ENCODE data around the gene TMEM72. TPM values are rescaled to one million over a fixed set of nuclear protein-coding genes. Genes with fewer than 3 reads are reported as not detected.

TMEM72 gene
- total and polyA plus RNA-seq, 2 of the 13 experiments (the other 11 are each of a cell fraction or from before 2014, with no cell fraction given), result 0.04 TPM; not detected in 1

GRCh38 chr10:44963772-44964633, 52.9 kb downstream of the TMEM72 start (continued):
- TF ChIP-seq ATM (IDR thresholded peaks at IDR 0.05; ENCODE audit: borderline replicate concordance), result no peak
- TF ChIP-seq ZNF576 (CRISPR knock-in tag; IDR thresholded peaks at IDR 0.05), result no peak

- H3K4me1 ChIP-seq (ENCODE audit: insufficient read depth, low read length), result peaks cover 82% of the 10 kb centered on the region
Measured at GRCh38 chr10:44965104-44965503, 54.0 kb downstream of the TMEM72 start.

More at GRCh38 chr10:44965104-44965503, 54.0 kb downstream of the TMEM72 start:
- H3K4me3 ChIP-seq (replicated peaks in 1 of 3; ENCODE audit: insufficient read depth in 1 of 3, low read depth in 2 of 3, low read length in 3 of 3), result no peak overlapping the region
- in situ Hi-C loops (cut with HindIII; ENCODE audit: extremely low pct_ligation_motif_present, low pct_unique_long_range_greater_than_20kb) (loop anchor here (25.0 kb wide), 1 partner anchor 1553 kb away; the partner anchor contains the start of gene HNRNPF), intact Hi-C loops (cut with micrococcal nuclease; ENCODE audit: unreplicated experiment) (loop anchor here (2.0 kb wide), 1 partner anchor 14 kb away; no protein-coding TSS in a partner anchor)
- no peak overlapping the region for H2AFZ ChIP-seq (ENCODE audit: low read length)
- no TSS peak for BruUV-seq (replicated peaks)
- H3K36me3 ChIP-seq (replicated peaks in 1 of 2; ENCODE audit: control insufficient read depth in 1 of 2, insufficient read depth in 2 of 2, low read length in 2 of 2), result peaks cover 6 to 20% of the 10 kb centered on the region in 2 experiments; a peak in 4 of 5 replicates
- H4K20me1 ChIP-seq (ENCODE audit: insufficient read depth, low read length), result peaks cover 9% of the 10 kb centered on the region; the same call in 1 of the 2 replicates
- TF ChIP-seq ZNF264 (CRISPR knock-in tag; IDR thresholded peaks at IDR 0.05), result no peak
- ATAC-seq (no peak), FAIRE-seq (no peak), DNase-seq (ENCODE audit: low spot score) (no peak)
- CTCF ChIA-PET (ENCODE audit: low intra/inter-chr PET ratio, low total read pairs), result no interaction called here
- no peaks in the 10 kb centered on the region; a peak in 1 of 5 replicates for H3K27me3 ChIP-seq (ENCODE audit: control insufficient read depth in 1 of 2, insufficient read depth in 2 of 2, low read length in 2 of 2)
- peak overlapping the region; percentile 95 for H3K4me2 ChIP-seq (ENCODE audit: low read depth, low read length)
- 100% methylated on average over 1 of the region's 1 CpG for WGBS (ENCODE audit: low lambda C conversion rate)
- POLR2A ChIA-PET, result interaction anchor here (1.5 to 13.2 kb wide), 7 partner anchors 12 to 31 kb away, joined by 4 to 407 read pairs (median 12); partner anchors contain the start of gene DEPP1
- H3K9me3 ChIP-seq (ENCODE audit: low read length), result no peaks in the 10 kb centered on the region
- peak overlapping the region; percentile 19; the same call in 1 of the 2 replicates for H3K9ac ChIP-seq (ENCODE audit: insufficient read depth, low read depth, low read length)
- H3K27ac ChIP-seq (ENCODE audit: extremely low read length, insufficient read depth, low read length), result peak overlapping the region; percentile 80
- peaks cover 78% of the 10 kb centered on the region for H3K79me2 ChIP-seq (ENCODE audit: insufficient read depth, low read length)
